A549 (cell line): ENCODE data around the gene SMS.

Source experiments
- CHD2 ChIP-seq: fragments of 150-350 bp; IDR thresholded peaks from 2 replicates; pipeline ENCODE4 v1.6.1; 2014; ENCODE audit warnings: low read length; ENCODE audit not compliant: partially characterized antibody
- EP300 ChIP-seq, 2 experiments: fragments of >200 bp; sonication (Bioruptor Twin); formaldehyde crosslinking; IDR thresholded peaks; 2 replicates in 1 of 2; 3 replicates in 1 of 2; pipeline ENCODE4 v1.6.1; 2016 to 2017
- JUN ChIP-seq, 2 experiments: fragments of >200 bp; sonication (Bioruptor Twin); formaldehyde crosslinking; IDR thresholded peaks; 2 replicates in 1 of 2; 3 replicates in 1 of 2; pipeline ENCODE4 v1.6.1; 2016 to 2017
- MAX ChIP-seq: IDR thresholded peaks from 2 replicates; pipeline ENCODE4 v1.6.1; 2012
- MYC ChIP-seq: IDR thresholded peaks from 2 replicates; pipeline ENCODE4 v1.6.1; 2012; ENCODE audit warnings: mild to moderate bottlenecking, inconsistent platforms, low read length, improper control_type of control experiment, borderline replicate concordance
- POLR2A ChIP-seq: IDR thresholded peaks from 2 replicates; pipeline ENCODE4 v1.6.1; 2012; ENCODE audit warnings: mild to moderate bottlenecking, low read length
- POLR2AphosphoS2 ChIP-seq: conservative IDR thresholded peaks from 2 replicates; pipeline ENCODE4 v1.6.1; 2012; ENCODE audit warnings: low read length, improper control_type of control experiment, inconsistent platforms
- RAD21 ChIP-seq, 2 experiments: fragments of >200 bp in 1 of 2; sonication (Bioruptor Twin) in 1 of 2; formaldehyde crosslinking in 1 of 2; IDR thresholded peaks in 1 of 2; conservative IDR thresholded peaks in 1 of 2; 2 replicates in 1 of 2; 3 replicates in 1 of 2; pipeline ENCODE4 v1.6.1; 2012 to 2018; ENCODE audit warnings: inconsistent platforms in 1 of 2
- REST ChIP-seq: fragments of 200-600 bp; sonication (generic); IDR thresholded peaks from 2 replicates; pipeline ENCODE4 v1.6.1; 2016; ENCODE audit warnings: antibody characterized with exemption, mild to moderate bottlenecking, moderate library complexity
- RFX5 ChIP-seq: fragments of 450-650 bp; IDR thresholded peaks from 2 replicates; pipeline ENCODE4 v1.7.1; 2014; ENCODE audit warnings: antibody characterized with exemption, mild to moderate bottlenecking, moderate library complexity
- TF ChIP-seq, protein P1 (sequence below): fragments of >200 bp; sonication (Bioruptor Twin); formaldehyde crosslinking; IDR thresholded peaks from 3 replicates; pipeline ENCODE4 v1.5.1; 2016

DNA sequence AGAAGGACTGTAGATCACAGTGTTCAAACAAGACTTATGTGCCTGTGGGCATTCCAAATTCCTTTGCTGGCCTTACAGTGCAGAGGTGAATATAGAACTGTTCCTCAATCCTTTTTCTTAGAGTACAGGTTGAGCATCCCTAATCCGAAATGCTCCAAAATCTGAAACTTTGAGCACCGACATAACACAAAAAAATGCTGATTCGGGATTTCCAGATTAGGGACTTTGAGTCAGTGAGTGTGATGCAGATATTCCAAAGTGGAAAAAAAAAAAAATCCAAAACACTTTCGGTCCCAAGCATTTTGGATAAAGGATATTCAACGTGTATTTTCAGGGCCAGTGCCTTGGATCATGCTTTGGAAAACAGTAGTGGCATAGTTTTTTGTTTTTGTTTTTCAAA, 9.2 kb downstream of the SMS start:
- TF ChIP-seq CHD2: no peak
- TF ChIP-seq POLR2A: no peak
- no peak for TF ChIP-seq MAX
- TF ChIP-seq POLR2AphosphoS2: no peak
- TF ChIP-seq RAD21 (conservative IDR thresholded peaks at IDR 0.05 in 1 of 2, IDR thresholded peaks at IDR 0.05 in 1 of 2): no peak
- TF ChIP-seq, protein P1, sequence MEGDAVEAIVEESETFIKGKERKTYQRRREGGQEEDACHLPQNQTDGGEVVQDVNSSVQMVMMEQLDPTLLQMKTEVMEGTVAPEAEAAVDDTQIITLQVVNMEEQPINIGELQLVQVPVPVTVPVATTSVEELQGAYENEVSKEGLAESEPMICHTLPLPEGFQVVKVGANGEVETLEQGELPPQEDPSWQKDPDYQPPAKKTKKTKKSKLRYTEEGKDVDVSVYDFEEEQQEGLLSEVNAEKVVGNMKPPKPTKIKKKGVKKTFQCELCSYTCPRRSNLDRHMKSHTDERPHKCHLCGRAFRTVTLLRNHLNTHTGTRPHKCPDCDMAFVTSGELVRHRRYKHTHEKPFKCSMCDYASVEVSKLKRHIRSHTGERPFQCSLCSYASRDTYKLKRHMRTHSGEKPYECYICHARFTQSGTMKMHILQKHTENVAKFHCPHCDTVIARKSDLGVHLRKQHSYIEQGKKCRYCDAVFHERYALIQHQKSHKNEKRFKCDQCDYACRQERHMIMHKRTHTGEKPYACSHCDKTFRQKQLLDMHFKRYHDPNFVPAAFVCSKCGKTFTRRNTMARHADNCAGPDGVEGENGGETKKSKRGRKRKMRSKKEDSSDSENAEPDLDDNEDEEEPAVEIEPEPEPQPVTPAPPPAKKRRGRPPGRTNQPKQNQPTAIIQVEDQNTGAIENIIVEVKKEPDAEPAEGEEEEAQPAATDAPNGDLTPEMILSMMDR: no peak
- no peak for TF ChIP-seq JUN (IDR thresholded peaks at IDR 0.05)
- TF ChIP-seq REST: no peak
- no peak for TF ChIP-seq MYC
- no peak for TF ChIP-seq EP300 (IDR thresholded peaks at IDR 0.05)
- TF ChIP-seq RFX5: no peak
